Tibial artery (tissue), 4 donors: ENCODE measurements around the gene HTRA1.

Experiments
- DNase-seq, 2 donors: peaks; one replicate each; pipeline ENCODE4 v3.0.0-alpha.2; 2019
- H3K27ac ChIP-seq, 2 donors: fragments of 200-600 bp; sonication (generic) in 1 of 2; 1 replicate in 1 of 2; 2 replicates in 1 of 2; pipeline ENCODE4 v1.5.1; 2018 to 2019; ENCODE audit warnings: mild to moderate bottlenecking in 1 of 2
- H3K27me3 ChIP-seq, 2 donors: fragments of 200-600 bp; sonication (generic) in 1 of 2; one replicate each; pipeline versions ENCODE4 v1.5.1 to v1.6.0; 2016 to 2019
- H3K36me3 ChIP-seq, 3 donors: fragments of 200-600 bp; sonication (generic) in 2 of 3; one replicate each; pipeline ENCODE4 v1.5.1; 2016 to 2019; ENCODE audit warnings: mild to moderate bottlenecking in 2 of 3
- H3K4me1 ChIP-seq, 4 donors: fragments of 200-600 bp; sonication (generic) in 2 of 4; 1 replicate in 3 of 4; 2 replicates in 1 of 4; pipeline ENCODE4 v1.5.1; 2016 to 2019
- H3K4me3 ChIP-seq, 2 donors: fragments of 200-600 bp; sonication (generic) in 1 of 2; 1 replicate in 1 of 2; 2 replicates in 1 of 2; pipeline ENCODE4 v1.5.1; 2018 to 2019; ENCODE audit warnings: mild to moderate bottlenecking in 2 of 2
- H3K9me3 ChIP-seq, 3 donors: fragments of 200-600 bp; sonication (generic) in 1 of 3; one replicate each; pipeline ENCODE4 v1.5.1; 2016 to 2019
- CTCF ChIP-seq, 2 experiments: fragments of 200-600 bp in 1 of 2; fragments of 450-650 bp in 1 of 2; IDR thresholded peaks; one replicate each; pipeline ENCODE4 v1.5.1; 2017 to 2019; ENCODE audit warnings: antibody characterized with exemption in 2 of 2, mild to moderate bottlenecking in 1 of 2, moderate library complexity in 1 of 2
- intact Hi-C: fragments of 100-400 bp; cut with DNase I; formaldehyde crosslinking; loops from one replicate; pipeline ENCODE4 v1.15.0; 2023; ENCODE audit warnings: low total_unique reads

HTRA1 gene

GRCh38 chr10:122426829-122427228 is 34.5 kb upstream of the HTRA1 start:
- Histone ChIP-seq H3K4me3 (no peak overlapping the region), H3K9me3 (no peaks in the 10 kb centered on the region), H3K36me3 (peaks cover 9 to 41% (median 23%) of the 10 kb centered on the region in 3 donors), H3K27me3 (no peaks in the 10 kb centered on the region), H3K4me1 (no peaks in the 10 kb centered on the region), H3K27ac (no peak overlapping the region)
- TF ChIP-seq CTCF (IDR thresholded peaks at IDR 0.05) = no peak
- DNase-seq = no peak
- intact Hi-C loops = no loop called here

- no peak overlapping the region for H3K27ac ChIP-seq
- H3K36me3 ChIP-seq = peaks cover 9 to 41% (median 23%) of the 10 kb centered on the region in 3 donors
- no peak for DNase-seq
- H3K4me1 ChIP-seq = no peaks in the 10 kb centered on the region
- TF ChIP-seq CTCF (IDR thresholded peaks at IDR 0.05) = no peak
- H3K9me3 ChIP-seq = no peaks in the 10 kb centered on the region
- H3K27me3 ChIP-seq = no peaks in the 10 kb centered on the region
- no peak overlapping the region for H3K4me3 ChIP-seq
- intact Hi-C loops = no loop called here
These were observed 34.1 kb upstream of the HTRA1 start for GRCh38 chr10:122427280-122427679.

GRCh38 chr10:122435212-122435827 is 26.0 kb upstream of the HTRA1 start:
- intact Hi-C loops = loop anchor here (2.0 to 10.0 kb wide), 3 partner anchors 61 to 137 kb away; partner anchors contain the start of gene PLEKHA1
- Histone ChIP-seq H3K9me3 (peaks cover 0 to 8% (median 0%) of the 10 kb centered on the region in 3 donors), H3K4me1 (no peaks in the 10 kb centered on the region), H3K36me3 (peaks cover 0 to 4% (median 4%) of the 10 kb centered on the region in 3 donors), H3K4me3 (no peak overlapping the region), H3K27ac (no peak overlapping the region), H3K27me3 (no peaks in the 10 kb centered on the region)
- no peak for DNase-seq
- TF ChIP-seq CTCF (IDR thresholded peaks at IDR 0.05) = peak; percentile 55 to 80

- Histone ChIP-seq H3K4me3 (no peak overlapping the region), H3K27me3 (no peaks in the 10 kb centered on the region), H3K4me1 (peaks cover 0 to 9% (median 0%) of the 10 kb centered on the region in 4 donors), H3K27ac (no peak overlapping the region), H3K9me3 (peaks cover 0 to 8% (median 0%) of the 10 kb centered on the region in 3 donors), H3K36me3 (no peaks in the 10 kb centered on the region)
- DNase-seq = no peak
- TF ChIP-seq CTCF (IDR thresholded peaks at IDR 0.05) = no peak
- intact Hi-C loops = no loop called here
These were observed 19.4 kb upstream of the HTRA1 start for GRCh38 chr10:122441961-122442360.

- H3K36me3 ChIP-seq = no peaks in the 10 kb centered on the region
- H3K9me3 ChIP-seq = no peaks in the 10 kb centered on the region
- H3K27me3 ChIP-seq = no peaks in the 10 kb centered on the region
- H3K27ac ChIP-seq = no peak overlapping the region
- peaks cover 0 to 16% (median 3%) of the 10 kb centered on the region in 4 donors for H3K4me1 ChIP-seq
- TF ChIP-seq CTCF (IDR thresholded peaks at IDR 0.05) = no peak
- H3K4me3 ChIP-seq = no peak overlapping the region
- intact Hi-C loops = no loop called here
- no peak for DNase-seq
These were observed 15.9 kb upstream of the HTRA1 start for GRCh38 chr10:122445469-122445868.
